Measurements from ENCODE around the gene PPARA.
"Not testable (repeated sequence)": the region's sequence is repeated elsewhere in the genome, so short reads cannot be mapped to it uniquely, and the experiment has no call there.

GRCh38 chr22:46139417-46139816 lies 10.9 kb upstream of the PPARA start:
- not testable (repeated sequence) for TF ChIP-seq CTCF, POLR2A (IDR thresholded peaks at IDR 0.05)
